Measurements from ENCODE around the gene EN1. TPM values are rescaled to one million over a fixed set of nuclear protein-coding genes. Genes with fewer than 3 reads are reported as not detected.
A peak's percentile ranks its signal among the peaks of the same experiment; 100 is the strongest.

Gene EN1
- under 1 TPM; 0.62 to 0.71 TPM for total RNA-seq
- polyA plus RNA-seq (ENCODE audit: insufficient read depth, low read depth, low replicate concordance): 0.20 TPM
- long read RNA-seq, donor 1, partial matches to known transcripts: 0 of 1 reads
- long read RNA-seq, donor 1, other reads (novel, unspliced or antisense): 0 of 1 reads
- long read RNA-seq, donor 2, partial matches to known transcripts: 0 of 1 reads
- long read RNA-seq, donor 2, other reads (novel, unspliced or antisense): 0 of 1 reads

DNA sequence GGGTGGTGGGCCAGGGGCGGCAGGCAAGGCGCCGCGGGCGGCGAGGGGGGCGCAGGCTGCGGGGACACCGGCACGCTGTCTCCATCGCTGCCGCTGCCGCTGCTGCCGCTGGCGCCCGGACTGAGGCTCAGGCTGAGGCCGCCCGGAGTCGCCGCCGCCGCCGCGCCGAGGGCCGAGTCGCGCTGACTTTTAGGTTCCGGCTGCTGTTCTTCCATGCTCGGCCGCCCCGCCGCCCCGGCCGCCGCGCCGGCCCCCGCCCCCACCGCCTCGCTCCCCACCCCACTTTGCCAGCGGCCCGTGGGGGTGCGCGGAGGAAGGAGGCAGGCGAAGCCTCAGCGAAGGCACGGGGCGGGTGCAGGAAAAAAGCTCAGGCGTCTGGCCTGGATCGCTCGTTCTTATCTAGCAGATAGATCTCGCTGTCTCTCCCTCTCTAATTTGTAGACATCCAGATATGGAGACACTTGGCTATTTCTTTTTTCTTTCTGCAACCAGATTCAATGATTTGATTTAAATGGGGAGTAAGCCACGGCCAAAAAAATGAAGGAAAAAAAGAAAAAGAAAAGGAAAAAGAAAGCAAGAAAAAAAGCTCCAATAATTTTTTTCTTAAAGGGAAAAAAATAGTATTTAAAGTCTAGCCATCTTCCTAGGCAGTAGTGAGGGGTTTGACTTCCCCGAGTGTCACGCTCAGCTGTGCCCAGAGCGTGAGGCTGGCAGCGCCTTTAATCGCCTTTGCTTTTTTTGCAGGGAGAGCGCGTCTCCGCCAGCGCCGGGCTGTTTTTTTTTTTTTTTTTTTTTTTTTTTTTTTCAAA, at the start of gene EN1:
Gene EN1 (minus strand): TSS at position 696 of the 809 bp plus-strand sequence. CDS start 481 bp downstream, at position 215.
- peaks cover 5% of the 10 kb centered on the region for H3K27me3 ChIP-seq
- H3K27ac ChIP-seq: no peak within 1 kb of the TSS
- intact Hi-C loops (cut with DNase I; ENCODE audit: low total_unique reads): no loop called here
- 2 to 3% methylated on average over 17 to 44 of the region's 64 CpGs for WGBS, 2 donors
- H3K4me3 ChIP-seq: peak within 1 kb of the TSS; percentile 31 to 44
- no peak for DNase-seq
- no peaks in the 10 kb centered on the region for H3K4me1 ChIP-seq
- TF ChIP-seq, protein P1, sequence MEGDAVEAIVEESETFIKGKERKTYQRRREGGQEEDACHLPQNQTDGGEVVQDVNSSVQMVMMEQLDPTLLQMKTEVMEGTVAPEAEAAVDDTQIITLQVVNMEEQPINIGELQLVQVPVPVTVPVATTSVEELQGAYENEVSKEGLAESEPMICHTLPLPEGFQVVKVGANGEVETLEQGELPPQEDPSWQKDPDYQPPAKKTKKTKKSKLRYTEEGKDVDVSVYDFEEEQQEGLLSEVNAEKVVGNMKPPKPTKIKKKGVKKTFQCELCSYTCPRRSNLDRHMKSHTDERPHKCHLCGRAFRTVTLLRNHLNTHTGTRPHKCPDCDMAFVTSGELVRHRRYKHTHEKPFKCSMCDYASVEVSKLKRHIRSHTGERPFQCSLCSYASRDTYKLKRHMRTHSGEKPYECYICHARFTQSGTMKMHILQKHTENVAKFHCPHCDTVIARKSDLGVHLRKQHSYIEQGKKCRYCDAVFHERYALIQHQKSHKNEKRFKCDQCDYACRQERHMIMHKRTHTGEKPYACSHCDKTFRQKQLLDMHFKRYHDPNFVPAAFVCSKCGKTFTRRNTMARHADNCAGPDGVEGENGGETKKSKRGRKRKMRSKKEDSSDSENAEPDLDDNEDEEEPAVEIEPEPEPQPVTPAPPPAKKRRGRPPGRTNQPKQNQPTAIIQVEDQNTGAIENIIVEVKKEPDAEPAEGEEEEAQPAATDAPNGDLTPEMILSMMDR (IDR thresholded peaks at IDR 0.05): no peak
- TF ChIP-seq POLR2A (IDR thresholded peaks at IDR 0.05): no peak
- H3K9me3 ChIP-seq: no peaks in the 10 kb centered on the region
- no peaks in the 10 kb centered on the region for H3K36me3 ChIP-seq (ENCODE audit: low read depth, missing control alignments)

DNA sequence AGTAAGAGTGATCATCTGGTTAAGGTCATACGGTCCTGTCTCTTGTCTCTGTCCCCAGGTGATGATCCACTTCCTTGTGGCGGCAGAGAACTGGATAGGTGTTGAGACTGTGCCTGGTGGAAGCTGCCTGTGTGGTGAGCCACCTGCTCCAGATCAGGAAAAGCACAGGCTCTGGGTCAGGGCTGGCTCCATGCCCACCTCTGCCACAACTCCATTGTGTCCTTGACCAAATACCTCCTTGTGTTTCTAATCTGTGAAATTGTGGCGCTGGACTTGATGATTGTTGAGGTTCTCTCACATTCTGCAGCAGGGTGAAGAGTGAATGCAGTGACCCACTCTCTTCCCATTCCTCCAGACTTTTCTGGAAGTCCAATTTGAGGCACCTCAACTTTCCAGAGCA, 45.7 kb upstream of the EN1 start:
- no peaks in the 10 kb centered on the region for H3K36me3 ChIP-seq (ENCODE audit: low read depth, missing control alignments)
- H3K27ac ChIP-seq: no peak overlapping the region
- 79 to 82% methylated on average over 3 of the region's 3 CpGs for WGBS, 2 donors
- intact Hi-C loops (cut with DNase I; ENCODE audit: low total_unique reads): no loop called here
- H3K9me3 ChIP-seq: no peaks in the 10 kb centered on the region
- H3K27me3 ChIP-seq: no peaks in the 10 kb centered on the region
- no peak overlapping the region for H3K4me3 ChIP-seq
- DNase-seq: no peak
- H3K4me1 ChIP-seq: no peaks in the 10 kb centered on the region
- TF ChIP-seq, protein P1 (IDR thresholded peaks at IDR 0.05): no peak
- TF ChIP-seq POLR2A (IDR thresholded peaks at IDR 0.05): no peak

DNA sequence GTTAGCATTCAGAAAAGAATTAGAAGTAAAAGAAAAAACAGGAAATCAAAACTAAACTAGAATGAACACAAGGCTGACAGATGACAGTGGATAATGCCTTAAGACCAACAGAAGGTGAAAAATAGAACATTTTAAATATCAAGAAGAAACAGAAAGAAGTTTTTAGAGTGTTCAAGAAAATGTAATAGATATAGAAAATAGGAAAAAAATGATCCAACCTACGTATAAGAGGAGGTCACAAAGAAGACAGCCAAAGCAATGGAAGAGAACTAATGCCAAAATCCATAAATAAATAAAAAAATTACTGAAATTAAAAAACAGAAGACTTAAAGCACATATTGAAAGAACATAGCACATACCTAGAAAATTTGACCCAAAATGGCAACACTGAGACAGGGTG, 42.5 kb upstream of the EN1 start:
- 73 to 85% methylated on average over 1 of the region's 1 CpG for WGBS, 2 donors
- Histone ChIP-seq H3K4me3 (no peak overlapping the region), H3K4me1 (no peaks in the 10 kb centered on the region), H3K27ac (no peak overlapping the region), H3K36me3 (ENCODE audit: low read depth, missing control alignments) (no peaks in the 10 kb centered on the region), H3K9me3 (no peaks in the 10 kb centered on the region), H3K27me3 (no peaks in the 10 kb centered on the region)
- no peak for DNase-seq
- TF ChIP-seq, protein P1 (IDR thresholded peaks at IDR 0.05): no peak
- TF ChIP-seq POLR2A (IDR thresholded peaks at IDR 0.05): no peak
- intact Hi-C loops (cut with DNase I; ENCODE audit: low total_unique reads): no loop called here

DNA sequence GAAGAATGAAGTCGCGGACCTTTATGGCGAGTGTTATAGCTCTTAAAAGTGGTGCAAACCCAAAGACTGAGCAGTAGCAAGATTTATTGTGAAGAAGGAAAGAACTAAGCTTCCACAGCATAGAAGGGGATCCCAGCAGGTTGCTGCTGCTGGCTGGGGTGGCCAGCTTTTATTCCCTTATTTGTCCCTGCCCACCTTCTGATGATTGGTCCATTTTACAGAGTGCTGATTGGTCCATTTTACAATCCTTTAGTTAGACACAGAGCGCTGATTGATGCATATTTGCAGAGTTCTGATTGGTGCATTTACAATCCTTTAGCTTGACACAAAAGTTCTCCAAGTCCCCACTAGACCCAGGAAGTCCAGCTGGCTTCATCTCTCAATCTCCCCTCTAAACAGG, 36.3 kb upstream of the EN1 start:
- intact Hi-C loops (cut with DNase I; ENCODE audit: low total_unique reads): no loop called here
- H3K9me3 ChIP-seq: no peaks in the 10 kb centered on the region

More for the DNA sequence above, 36.3 kb upstream of the EN1 start:
- H3K36me3 ChIP-seq (ENCODE audit: low read depth, missing control alignments): no peaks in the 10 kb centered on the region
- no peak overlapping the region for H3K27ac ChIP-seq
- H3K27me3 ChIP-seq: no peaks in the 10 kb centered on the region
- H3K4me3 ChIP-seq: no peak overlapping the region
- WGBS, 2 donors: 79 to 81% methylated on average over 4 of the region's 4 CpGs
- no peak for TF ChIP-seq POLR2A (IDR thresholded peaks at IDR 0.05)
- TF ChIP-seq, protein P1 (IDR thresholded peaks at IDR 0.05): no peak
- H3K4me1 ChIP-seq: no peaks in the 10 kb centered on the region
- no peak for DNase-seq

Data from testis (tissue), 5 donors.